ENCODE data around the gene SMARCA2.

SMARCA2 gene

GRCh38 chr9:2208465-2208864 lies 193.3 kb downstream of the SMARCA2 start:
- no peak for TF ChIP-seq POLR2A (IDR thresholded peaks at IDR 0.05; ENCODE audit: low read length)
- TF ChIP-seq GATA1 (IDR thresholded peaks at IDR 0.05; ENCODE audit: low read depth, low read length): no peak
- peak in 1 of 2 experiments; percentile 12 for DNase-seq

DNA sequence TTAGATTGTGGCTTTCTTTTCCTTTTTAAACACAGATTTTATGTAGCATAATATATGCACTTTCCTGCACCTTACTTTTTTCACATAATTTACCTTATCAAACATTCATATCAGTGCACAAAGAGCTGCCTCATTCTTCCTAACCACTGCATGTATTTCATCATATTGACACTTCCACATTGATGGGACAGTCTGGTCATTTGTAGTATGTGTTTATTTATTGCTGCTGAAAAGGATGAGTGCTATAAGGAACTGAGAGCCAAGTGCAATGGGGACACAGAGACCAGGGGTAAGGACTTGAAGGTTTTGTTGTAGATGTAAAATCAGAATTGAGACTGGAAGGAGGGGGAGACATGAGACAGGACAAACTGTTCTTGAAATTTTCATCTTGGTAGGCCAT lies 193.8 kb downstream of the SMARCA2 start:
- TF ChIP-seq GATA1 (IDR thresholded peaks at IDR 0.05; ENCODE audit: low read depth, low read length): no peak
- no peak for TF ChIP-seq POLR2A (IDR thresholded peaks at IDR 0.05; ENCODE audit: low read length)
- no peak for DNase-seq

GRCh38 chr9:2209400-2209799 lies 194.3 kb downstream of the SMARCA2 start:
- peak; percentile 19 to 28 for DNase-seq
- TF ChIP-seq POLR2A (IDR thresholded peaks at IDR 0.05; ENCODE audit: low read length): no peak
- TF ChIP-seq GATA1 (IDR thresholded peaks at IDR 0.05; ENCODE audit: low read depth, low read length): no peak

- DNase-seq: no peak
- no peak for TF ChIP-seq GATA1 (IDR thresholded peaks at IDR 0.05; ENCODE audit: low read depth, low read length)
- TF ChIP-seq POLR2A (IDR thresholded peaks at IDR 0.05; ENCODE audit: low read length): no peak
Measured at GRCh38 chr9:2210201-2210600, 195.1 kb downstream of the SMARCA2 start.

DNA sequence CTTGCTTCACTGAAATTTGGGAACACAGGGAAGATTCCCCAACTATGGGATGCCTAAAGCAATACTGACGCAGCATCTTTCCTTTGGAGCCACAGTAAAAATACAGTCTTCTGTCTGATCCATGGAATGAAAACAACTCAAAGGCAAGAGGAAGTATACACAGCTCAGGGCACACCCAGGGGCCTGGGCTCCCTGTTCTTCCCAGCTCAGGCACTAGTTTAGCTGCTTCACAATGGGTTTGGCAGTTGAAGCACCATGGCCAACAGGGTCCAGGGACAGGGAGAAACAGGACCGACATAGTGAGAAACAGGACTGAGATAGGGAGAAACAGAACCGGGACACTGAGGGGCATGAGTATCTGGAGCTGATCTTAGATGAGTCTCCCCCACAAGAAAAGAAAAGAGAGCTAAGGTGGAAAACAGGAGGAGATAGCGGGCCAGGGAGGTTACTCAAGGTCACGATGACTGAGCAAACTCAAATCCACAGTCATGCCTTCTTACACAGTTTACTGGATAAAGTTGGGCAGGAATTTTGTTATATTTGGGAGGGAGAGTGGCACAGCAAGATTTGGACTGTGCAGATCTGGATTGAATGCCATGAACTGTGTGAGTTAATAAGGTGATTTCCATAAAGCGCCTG lies 198.8 kb downstream of the SMARCA2 start:
- peak in 1 of 2 experiments; percentile 22 for DNase-seq
- TF ChIP-seq POLR2A (IDR thresholded peaks at IDR 0.05; ENCODE audit: low read length): no peak
- TF ChIP-seq GATA1 (IDR thresholded peaks at IDR 0.05; ENCODE audit: low read depth, low read length): no peak

DNA sequence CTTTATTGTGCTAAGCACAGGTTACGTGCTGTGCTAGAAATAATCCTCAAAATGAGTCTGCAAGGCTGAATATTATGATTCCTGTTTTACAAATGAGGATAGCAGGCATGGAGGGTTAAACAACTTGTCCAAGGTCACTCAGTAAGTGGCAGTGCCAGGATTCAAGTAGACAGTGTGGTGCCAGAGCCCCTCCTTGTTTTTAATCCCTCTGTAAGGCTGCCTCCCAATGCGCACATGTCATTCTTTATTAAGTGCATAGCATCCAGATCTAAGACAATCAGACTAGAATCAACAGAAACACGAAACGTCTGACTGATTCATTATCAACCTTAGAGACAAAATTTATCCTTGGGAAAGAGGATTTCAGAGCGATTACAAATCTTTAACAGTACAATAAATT lies 199.6 kb downstream of the SMARCA2 start:
- TF ChIP-seq GATA1 (IDR thresholded peaks at IDR 0.05; ENCODE audit: low read depth, low read length) (no peak), POLR2A (IDR thresholded peaks at IDR 0.05; ENCODE audit: low read length) (no peak)
- DNase-seq: no peak

GRCh38 chr9:2215921-2216441 lies 200.8 kb downstream of the SMARCA2 start:
- TF ChIP-seq GATA1 (IDR thresholded peaks at IDR 0.05; ENCODE audit: low read depth, low read length) (no peak), POLR2A (IDR thresholded peaks at IDR 0.05; ENCODE audit: low read length) (no peak)
- DNase-seq: no peak

- TF ChIP-seq GATA1 (IDR thresholded peaks at IDR 0.05; ENCODE audit: low read depth, low read length) (no peak), POLR2A (IDR thresholded peaks at IDR 0.05; ENCODE audit: low read length) (no peak)
- no peak for DNase-seq
Measured at GRCh38 chr9:2216591-2216990, 201.4 kb downstream of the SMARCA2 start.

GRCh38 chr9:2217540-2217939 lies 202.4 kb downstream of the SMARCA2 start:
- no peak for TF ChIP-seq GATA1 (IDR thresholded peaks at IDR 0.05; ENCODE audit: low read depth, low read length)
- TF ChIP-seq POLR2A (IDR thresholded peaks at IDR 0.05; ENCODE audit: low read length): no peak
- no peak for DNase-seq

DNA sequence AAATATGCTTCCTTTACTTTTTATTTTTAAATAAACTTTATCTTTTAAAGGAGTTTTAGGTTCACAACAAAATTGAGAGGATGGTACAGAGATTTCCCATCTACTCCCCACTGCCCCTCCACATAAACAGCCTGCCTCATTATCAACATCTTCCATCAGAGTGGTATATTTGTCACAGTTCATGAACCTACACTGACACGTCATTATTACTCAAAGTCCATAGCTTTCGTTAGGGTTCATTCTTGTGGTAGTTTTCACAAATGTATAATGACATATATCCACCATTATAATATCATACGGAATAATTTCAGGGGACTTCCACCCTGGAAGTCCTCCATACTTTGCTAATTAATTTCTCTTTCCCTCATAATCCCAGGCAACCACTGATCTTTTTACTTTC lies 204.9 kb downstream of the SMARCA2 start:
- no peak for TF ChIP-seq GATA1 (IDR thresholded peaks at IDR 0.05; ENCODE audit: low read depth, low read length)
- no peak for DNase-seq

GRCh38 chr9:2227144-2227867 lies 212.2 kb downstream of the SMARCA2 start:
- DNase-seq: no peak
- no peak for TF ChIP-seq GATA1 (IDR thresholded peaks at IDR 0.05; ENCODE audit: low read depth, low read length)

GRCh38 chr9:2228132-2228531 lies 213.0 kb downstream of the SMARCA2 start:
- peak; percentile 32 to 35 for DNase-seq
- no peak for TF ChIP-seq POLR2A (IDR thresholded peaks at IDR 0.05; ENCODE audit: low read length)
- TF ChIP-seq GATA1 (IDR thresholded peaks at IDR 0.05; ENCODE audit: low read depth, low read length): no peak

DNA sequence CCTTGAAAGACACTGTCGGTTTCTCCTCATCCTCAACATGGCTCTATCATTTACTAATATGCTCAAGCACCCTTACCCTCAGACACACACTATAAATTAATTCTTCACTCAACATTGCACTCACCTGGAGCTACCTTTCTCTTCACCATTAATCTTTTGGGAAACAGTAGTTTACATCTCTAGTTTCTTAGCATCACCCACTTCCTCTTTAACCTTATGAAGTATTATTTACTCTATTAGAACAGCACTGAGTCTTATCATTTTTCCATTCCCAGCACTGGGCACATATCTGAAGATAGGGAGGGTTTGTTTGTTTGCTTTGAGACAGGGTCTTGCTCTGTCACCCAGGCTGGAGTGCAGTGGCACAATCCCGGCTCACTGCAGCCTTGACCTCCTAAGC lies 213.5 kb downstream of the SMARCA2 start:
- TF ChIP-seq GATA1 (IDR thresholded peaks at IDR 0.05; ENCODE audit: low read depth, low read length): no peak
- no peak for TF ChIP-seq POLR2A (IDR thresholded peaks at IDR 0.05; ENCODE audit: low read length)

DNA sequence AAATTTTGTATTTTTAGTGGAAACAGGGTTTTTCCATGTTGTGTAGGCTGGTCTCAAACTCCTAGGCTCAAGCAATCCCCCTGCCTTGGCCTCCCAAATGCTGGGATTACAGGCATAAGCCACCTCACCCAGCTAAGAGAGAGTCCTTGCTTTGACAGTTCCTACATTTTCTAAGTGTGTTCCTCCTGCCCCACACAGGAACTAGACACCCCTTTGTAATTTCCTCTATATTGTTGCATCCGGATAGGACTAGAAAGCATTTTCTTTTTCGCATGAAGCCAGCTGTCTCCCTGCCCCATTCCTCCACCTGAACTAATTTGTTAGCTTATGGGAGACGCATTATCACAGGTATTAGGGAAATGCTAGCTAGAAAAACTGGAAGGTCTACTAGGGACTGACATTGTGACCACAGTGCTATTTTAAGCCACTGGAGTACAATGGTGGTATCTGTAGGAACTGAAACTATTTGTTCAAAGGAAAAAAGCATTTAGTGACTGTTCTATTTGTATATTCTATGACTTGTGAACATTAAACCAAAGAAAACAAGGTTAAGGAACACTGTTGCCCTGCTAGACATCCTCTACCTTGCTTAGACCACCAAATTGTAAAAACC lies 214.1 kb downstream of the SMARCA2 start:
- TF ChIP-seq GATA1 (IDR thresholded peaks at IDR 0.05; ENCODE audit: low read depth, low read length) (no peak), POLR2A (IDR thresholded peaks at IDR 0.05; ENCODE audit: low read length) (no peak)
- no peak for DNase-seq

More for the DNA sequence above, 213.5 kb downstream of the SMARCA2 start:
- no peak for DNase-seq

Measured in erythroblast (primary cell).